Sigmoid colon (tissue), 4 donors: ENCODE results near the gene ANTXR2.

Experiments
- EP300 ChIP-seq, 4 donors: sonication (generic); formaldehyde crosslinking; IDR thresholded peaks; one replicate each; pipeline ENCODE4 v1.6.1; 2017; ENCODE audit warnings: antibody characterized with exemption in 4 of 4
- POLR2A ChIP-seq, 2 donors: fragments of 450-650 bp; IDR thresholded peaks; one replicate each; pipeline ENCODE4 v1.6.1; 2016; ENCODE audit warnings: antibody characterized with exemption in 2 of 2, mild to moderate bottlenecking in 2 of 2, moderate library complexity in 2 of 2
- POLR2AphosphoS5 ChIP-seq, 4 donors: sonication (generic); formaldehyde crosslinking; IDR thresholded peaks; one replicate each; pipeline ENCODE4 v1.6.1; 2017; ENCODE audit warnings: antibody characterized with exemption in 4 of 4
- TF ChIP-seq, protein P1 (sequence below), 4 experiments: fragments of 450-650 bp in 3 of 4; fragments of 200-600 bp in 1 of 4; IDR thresholded peaks; one replicate each; pipeline ENCODE4 v1.5.1; 2016 to 2019; ENCODE audit warnings: antibody characterized with exemption in 4 of 4, mild to moderate bottlenecking in 3 of 4, moderate library complexity in 2 of 4

DNA sequence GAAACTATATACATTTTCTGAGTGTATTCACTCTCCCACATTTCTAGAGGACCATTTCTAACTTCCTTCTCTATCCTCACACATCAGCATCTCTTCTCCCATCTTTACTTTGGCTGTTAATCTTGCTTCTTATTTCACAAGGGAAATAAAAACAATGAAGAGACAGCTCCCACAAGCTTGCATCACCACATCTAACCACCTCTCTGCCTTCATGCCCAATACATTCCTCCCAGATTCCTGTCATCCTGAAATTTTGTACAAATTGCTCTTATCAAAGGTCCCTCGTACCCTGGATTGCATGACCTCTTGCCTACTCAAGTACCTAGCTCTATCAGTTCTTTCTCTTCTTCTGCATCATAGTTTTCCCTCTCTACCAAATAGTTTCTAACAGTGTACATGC, 215.2 kb downstream of the ANTXR2 start:
- no peak for TF ChIP-seq POLR2A (IDR thresholded peaks at IDR 0.05)
- no peak for TF ChIP-seq POLR2AphosphoS5 (IDR thresholded peaks at IDR 0.05)
- TF ChIP-seq, protein P1, sequence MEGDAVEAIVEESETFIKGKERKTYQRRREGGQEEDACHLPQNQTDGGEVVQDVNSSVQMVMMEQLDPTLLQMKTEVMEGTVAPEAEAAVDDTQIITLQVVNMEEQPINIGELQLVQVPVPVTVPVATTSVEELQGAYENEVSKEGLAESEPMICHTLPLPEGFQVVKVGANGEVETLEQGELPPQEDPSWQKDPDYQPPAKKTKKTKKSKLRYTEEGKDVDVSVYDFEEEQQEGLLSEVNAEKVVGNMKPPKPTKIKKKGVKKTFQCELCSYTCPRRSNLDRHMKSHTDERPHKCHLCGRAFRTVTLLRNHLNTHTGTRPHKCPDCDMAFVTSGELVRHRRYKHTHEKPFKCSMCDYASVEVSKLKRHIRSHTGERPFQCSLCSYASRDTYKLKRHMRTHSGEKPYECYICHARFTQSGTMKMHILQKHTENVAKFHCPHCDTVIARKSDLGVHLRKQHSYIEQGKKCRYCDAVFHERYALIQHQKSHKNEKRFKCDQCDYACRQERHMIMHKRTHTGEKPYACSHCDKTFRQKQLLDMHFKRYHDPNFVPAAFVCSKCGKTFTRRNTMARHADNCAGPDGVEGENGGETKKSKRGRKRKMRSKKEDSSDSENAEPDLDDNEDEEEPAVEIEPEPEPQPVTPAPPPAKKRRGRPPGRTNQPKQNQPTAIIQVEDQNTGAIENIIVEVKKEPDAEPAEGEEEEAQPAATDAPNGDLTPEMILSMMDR (IDR thresholded peaks at IDR 0.05), result no peak
- no peak for TF ChIP-seq EP300 (IDR thresholded peaks at IDR 0.05)
